D721Med (cell line): ENCODE data around the gene WNT2B.

Experiments
- DNase-seq: peaks from one replicate; pipeline ENCODE4 v3.0.0; 2011; ENCODE audit warnings: low spot score; ENCODE audit not compliant: insufficient read length
- FAIRE-seq: peaks from 2 replicates; lab custom pipeline; 2011; peaks lifted over from hg19 to GRCh38; lab: Jason Lieb, UNC
- CTCF ChIP-seq: IDR thresholded peaks from 2 replicates; pipeline ENCODE4 v1.5.1; 2012; ENCODE audit warnings: mild to moderate bottlenecking, control low read depth; ENCODE audit not compliant: insufficient read depth; ENCODE audit errors: missing control alignments

Gene WNT2B

DNA sequence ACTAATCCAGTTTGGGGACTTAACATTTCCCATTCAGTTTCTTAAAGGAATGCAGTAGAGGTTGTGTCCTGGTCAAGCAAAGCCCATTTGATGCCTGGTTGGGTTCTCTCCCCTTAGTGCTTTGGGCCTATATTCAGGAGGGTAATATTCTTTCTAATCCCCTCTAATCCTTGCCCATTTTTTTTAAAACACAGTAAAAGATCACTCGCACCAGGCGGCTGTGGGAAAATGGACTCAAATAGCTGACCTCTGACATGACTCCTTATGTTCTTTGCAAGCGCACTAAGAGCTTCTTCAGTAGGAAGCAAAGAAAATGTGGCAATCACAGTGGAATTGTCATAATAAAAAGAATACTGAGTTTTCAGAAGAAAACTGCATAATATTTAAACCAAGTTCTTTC lies 49.9 kb downstream of the WNT2B start:
- no peak for FAIRE-seq
- TF ChIP-seq CTCF, result no peak
- no peak for DNase-seq

- TF ChIP-seq CTCF, result no peak
- FAIRE-seq (no peak), DNase-seq (no peak)
These were observed 54.6 kb downstream of the WNT2B start for GRCh38 chr1:112563341-112563740.

DNA sequence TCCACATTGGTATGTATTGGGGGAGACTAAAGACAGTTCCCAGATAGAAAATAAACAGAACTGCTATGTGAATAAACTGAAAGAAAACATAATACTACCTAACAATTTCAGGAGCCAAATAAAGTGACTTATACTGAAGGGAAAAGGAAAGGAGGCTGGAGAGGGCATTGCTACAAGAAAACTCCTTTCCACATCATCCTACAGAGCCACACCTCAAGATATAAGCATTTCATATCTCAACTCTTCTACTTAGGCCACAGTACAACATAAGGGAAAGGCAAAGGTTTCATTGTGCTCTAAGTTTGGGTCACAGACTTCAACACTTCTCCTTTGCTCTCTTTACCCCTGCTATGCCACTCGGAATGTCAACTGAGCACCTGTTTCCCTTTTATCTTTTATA lies 55.3 kb downstream of the WNT2B start:
- DNase-seq, result no peak
- no peak for TF ChIP-seq CTCF
- no peak for FAIRE-seq

GRCh38 chr1:112565800-112566199 lies 57.0 kb downstream of the WNT2B start:
- no peak for FAIRE-seq

GRCh38 chr1:112575154-112575804 lies 66.5 kb downstream of the WNT2B start:
- FAIRE-seq, result no peak
- no peak for DNase-seq
- no peak for TF ChIP-seq CTCF

More at GRCh38 chr1:112565800-112566199, 57.0 kb downstream of the WNT2B start:
- TF ChIP-seq CTCF, result no peak
- DNase-seq, result no peak

DNA sequence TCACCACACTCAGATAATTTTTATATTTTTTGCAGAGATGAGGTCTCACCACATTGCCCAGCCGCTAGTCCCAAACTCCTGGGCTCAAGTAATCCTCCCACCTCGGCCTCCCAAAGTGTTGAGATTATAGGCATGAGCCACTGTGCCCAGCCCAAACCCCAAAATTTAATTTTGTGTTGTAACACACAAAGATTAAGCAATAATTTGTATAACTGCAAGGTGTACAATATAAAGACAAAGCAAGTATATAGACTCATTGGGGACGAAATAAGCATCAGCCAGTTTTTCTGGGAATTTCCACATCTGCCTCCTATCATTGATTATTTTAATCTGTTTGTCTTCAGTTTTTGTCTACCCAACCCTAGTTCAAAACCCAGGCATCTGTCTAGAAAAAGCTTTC lies 67.5 kb downstream of the WNT2B start:
- FAIRE-seq (no peak), DNase-seq (no peak)
- no peak for TF ChIP-seq CTCF
